ENCODE results near the gene CIB1. TPM values are rescaled to one million over a fixed set of nuclear protein-coding genes. Genes with fewer than 3 reads are reported as not detected.

Gene CIB1
- total and polyA plus RNA-seq, 5 donors: 69.5 to 95.8 (median 70.3) TPM

Other genes with a start within 250 kb of the CIB1 start
- 10 to 100 TPM in 1 of 4 donors, 1 to 10 TPM in 3; 6.0 to 10.2 (median 8.1) TPM for gene ZNF710, start 232.6 kb downstream of the CIB1 start, total RNA-seq
- 3.4 TPM for gene ZNF710, start 232.6 kb downstream of the CIB1 start, polyA plus RNA-seq
- 100 to 1,000 TPM; 203 to 246 (median 221) TPM for gene IDH2, start 131.5 kb downstream of the CIB1 start, total RNA-seq
- 275 TPM for gene IDH2, start 131.5 kb downstream of the CIB1 start, polyA plus RNA-seq
- gene SEMA4B, start 32.6 kb downstream of the CIB1 start, total RNA-seq: 10 to 100 TPM; 32.6 to 39.6 (median 33.5) TPM
- 16.4 TPM for gene SEMA4B, start 32.6 kb downstream of the CIB1 start, polyA plus RNA-seq
- gene GDPGP1, start 268 bp upstream of the CIB1 start, total RNA-seq: 10 to 100 TPM; 10.6 to 20.5 (median 15.6) TPM
- gene GDPGP1, start 268 bp upstream of the CIB1 start, polyA plus RNA-seq: 6.5 TPM
- gene TTLL13, start 15.6 kb upstream of the CIB1 start, total RNA-seq: under 1 TPM in 2 of 4 donors, not detected in 2; 0.24 to 0.54 TPM
- gene TTLL13, start 15.6 kb upstream of the CIB1 start, polyA plus RNA-seq: 0.72 TPM
- gene NGRN, start 31.7 kb upstream of the CIB1 start, total RNA-seq: 100 to 1,000 TPM; 135 to 159 (median 154) TPM
- 163 TPM for gene NGRN, start 31.7 kb upstream of the CIB1 start, polyA plus RNA-seq
- 1 to 10 TPM; 3.1 to 6.4 (median 4.6) TPM for gene ZNF774, start 118.3 kb upstream of the CIB1 start, total RNA-seq
- 2.0 TPM for gene ZNF774, start 118.3 kb upstream of the CIB1 start, polyA plus RNA-seq
- gene IQGAP1, start 154.3 kb upstream of the CIB1 start, total RNA-seq: 10 to 100 TPM; 37.8 to 57.9 (median 53.8) TPM
- 30.0 TPM for gene IQGAP1, start 154.3 kb upstream of the CIB1 start, polyA plus RNA-seq